Muscle of leg (tissue), 11 donors: ENCODE measurements around the gene SEMA3F. TPM values are rescaled to one million over a fixed set of nuclear protein-coding genes. Genes with fewer than 3 reads are reported as not detected.
A peak's percentile ranks its signal among the peaks of the same experiment; 100 is the strongest.

Source experiments
- DNase-seq: peaks from one replicate; pipeline ENCODE4 v3.0.0; 2013
- H3K27ac ChIP-seq: one replicate; pipeline ENCODE4 v1.5.1; 2013; ENCODE audit warnings: mild to moderate bottlenecking, low read length, control low read depth
- H3K27me3 ChIP-seq: one replicate; pipeline ENCODE4 v1.6.1; 2013; ENCODE audit warnings: low read length; ENCODE audit not compliant: control insufficient read depth, insufficient read depth
- H3K36me3 ChIP-seq: one replicate; pipeline ENCODE4 v1.6.1; 2013; ENCODE audit warnings: low read length; ENCODE audit not compliant: control insufficient read depth, insufficient read depth
- H3K4me1 ChIP-seq: one replicate; pipeline ENCODE4 v1.6.1; 2013; ENCODE audit warnings: low read length; ENCODE audit not compliant: control insufficient read depth, insufficient read depth
- H3K4me3 ChIP-seq: one replicate; pipeline ENCODE4 v1.5.1; 2013; ENCODE audit warnings: low read length, control low read depth
- H3K9me3 ChIP-seq: replicated peaks from 2 replicates; pipeline ENCODE4 v1.6.1; 2013; ENCODE audit warnings: low read depth, low read length; ENCODE audit not compliant: control insufficient read depth
- WGBS: methylation state at CpG from one replicate; pipeline ENCODE4 v1.1.5; 2013; ENCODE audit warnings: missing lambda C conversion rate; ENCODE audit not compliant: insufficient coverage; 5-methylcytosine and 5-hydroxymethylcytosine counted together
- polyA plus RNA-seq, 8 donors: library from polyadenylated mRNA; unstranded; fragments of 120-200 nt; gene quantifications; one replicate each; pipeline versions ENCODE4 v1.2.1 to v1.2.3, GENCODE V29; 2013; ENCODE audit warnings: inconsistent platforms in 1 of 8, low replicate concordance in 1 of 8; ENCODE audit not compliant: insufficient read length in 8 of 8, insufficient read depth in 1 of 8
- total RNA-seq: library from RNA; stranded (reverse); fragments of 120-200 nt; gene quantifications from one replicate; pipeline ENCODE4 v1.2.4, GENCODE V29; 2013

Gene SEMA3F
- total and polyA plus RNA-seq, 9 donors: 9.1 to 28.6 (median 13.9) TPM

GRCh38 chr3:50155491-50155878, 361 bp downstream of the SEMA3F start:
- Histone ChIP-seq H3K4me3 (peak overlapping the region; percentile 48), H3K9me3 (no peaks in the 10 kb centered on the region), H3K27me3 (peaks cover 20% of the 10 kb centered on the region), H3K27ac (no peak overlapping the region), H3K4me1 (peaks cover 60% of the 10 kb centered on the region), H3K36me3 (no peaks in the 10 kb centered on the region)
- DNase-seq: no peak
- 1% methylated on average over 30 of the region's 37 CpGs for WGBS

GRCh38 chr3:50155891-50156290, 767 bp downstream of the SEMA3F start:
- H3K4me1 ChIP-seq: peaks cover 59% of the 10 kb centered on the region
- H3K9me3 ChIP-seq: no peaks in the 10 kb centered on the region
- peaks cover 20% of the 10 kb centered on the region for H3K27me3 ChIP-seq
- DNase-seq: no peak
- no peaks in the 10 kb centered on the region for H3K36me3 ChIP-seq
- H3K4me3 ChIP-seq: peak overlapping the region; percentile 48
- 20% methylated on average over 13 of the region's 13 CpGs for WGBS
- H3K27ac ChIP-seq: no peak overlapping the region

GRCh38 chr3:50156549-50157493, 1.7 kb downstream of the SEMA3F start:
- H3K4me3 ChIP-seq: peak overlapping the region; percentile 48
- no peaks in the 10 kb centered on the region for H3K9me3 ChIP-seq
- H3K4me1 ChIP-seq: peaks cover 57% of the 10 kb centered on the region
- H3K27ac ChIP-seq: no peak overlapping the region
- no peaks in the 10 kb centered on the region for H3K36me3 ChIP-seq
- peaks cover 20% of the 10 kb centered on the region for H3K27me3 ChIP-seq
- 10% methylated on average over 15 of the region's 20 CpGs for WGBS
- peak; percentile 68 for DNase-seq

- Histone ChIP-seq H3K27me3 (peaks cover 20% of the 10 kb centered on the region), H3K9me3 (no peaks in the 10 kb centered on the region), H3K4me1 (peaks cover 64% of the 10 kb centered on the region), H3K36me3 (no peaks in the 10 kb centered on the region), H3K4me3 (no peak overlapping the region), H3K27ac (peak overlapping the region; percentile 9)
- 44% methylated on average over 7 of the region's 12 CpGs for WGBS
- no peak for DNase-seq
Measured at GRCh38 chr3:50157827-50158529, 2.9 kb downstream of the SEMA3F start.

- 56% methylated on average over 7 of the region's 10 CpGs for WGBS
- no peaks in the 10 kb centered on the region for H3K9me3 ChIP-seq
- peaks cover 20% of the 10 kb centered on the region for H3K27me3 ChIP-seq
- no peak overlapping the region for H3K4me3 ChIP-seq
- H3K27ac ChIP-seq: no peak overlapping the region
- H3K36me3 ChIP-seq: no peaks in the 10 kb centered on the region
- DNase-seq: no peak
- peaks cover 71% of the 10 kb centered on the region for H3K4me1 ChIP-seq
Measured at GRCh38 chr3:50158530-50159146, 3.5 kb downstream of the SEMA3F start.

- DNase-seq: no peak
- no peak overlapping the region for H3K4me3 ChIP-seq
- WGBS: 20% methylated on average over 1 of the region's 7 CpGs
Measured at GRCh38 chr3:50160561-50160983, 5.4 kb downstream of the SEMA3F start.

GRCh38 chr3:50161320-50161719, 6.2 kb downstream of the SEMA3F start:
- Histone ChIP-seq H3K9me3 (no peaks in the 10 kb centered on the region), H3K4me1 (peaks cover 85% of the 10 kb centered on the region), H3K27ac (no peak overlapping the region), H3K4me3 (no peak overlapping the region), H3K27me3 (peaks cover 7% of the 10 kb centered on the region), H3K36me3 (no peaks in the 10 kb centered on the region)
- WGBS: 80% methylated on average over 11 of the region's 13 CpGs
- DNase-seq: no peak

More at GRCh38 chr3:50160561-50160983, 5.4 kb downstream of the SEMA3F start:
- H3K27me3 ChIP-seq: peaks cover 15% of the 10 kb centered on the region
- H3K4me1 ChIP-seq: peaks cover 85% of the 10 kb centered on the region
- H3K9me3 ChIP-seq: no peaks in the 10 kb centered on the region
- H3K36me3 ChIP-seq: no peaks in the 10 kb centered on the region
- no peak overlapping the region for H3K27ac ChIP-seq

- H3K4me1 ChIP-seq: peaks cover 85% of the 10 kb centered on the region
- WGBS: 70% methylated on average over 5 of the region's 5 CpGs
- no peak overlapping the region for H3K27ac ChIP-seq
- H3K9me3 ChIP-seq: no peaks in the 10 kb centered on the region
- DNase-seq: no peak
- H3K36me3 ChIP-seq: no peaks in the 10 kb centered on the region
- H3K4me3 ChIP-seq: no peak overlapping the region
- H3K27me3 ChIP-seq: no peaks in the 10 kb centered on the region
Measured at GRCh38 chr3:50162034-50162883, 7.1 kb downstream of the SEMA3F start.

- Histone ChIP-seq H3K4me1 (peaks cover 85% of the 10 kb centered on the region), H3K27me3 (no peaks in the 10 kb centered on the region), H3K36me3 (no peaks in the 10 kb centered on the region), H3K9me3 (no peaks in the 10 kb centered on the region), H3K27ac (peak overlapping the region; percentile 71), H3K4me3 (no peak overlapping the region)
- WGBS: 31% methylated on average over 5 of the region's 8 CpGs
- DNase-seq: peak; percentile 89
Measured at GRCh38 chr3:50163572-50164455, 8.7 kb downstream of the SEMA3F start.
